ENCODE data around the gene CACNA2D3. TPM values are rescaled to one million over a fixed set of nuclear protein-coding genes. Genes with fewer than 3 reads are reported as not detected.

Gene CACNA2D3
- polyA plus RNA-seq, 3 donors = 8.3 to 21.5 (median 10.4) TPM

DNA sequence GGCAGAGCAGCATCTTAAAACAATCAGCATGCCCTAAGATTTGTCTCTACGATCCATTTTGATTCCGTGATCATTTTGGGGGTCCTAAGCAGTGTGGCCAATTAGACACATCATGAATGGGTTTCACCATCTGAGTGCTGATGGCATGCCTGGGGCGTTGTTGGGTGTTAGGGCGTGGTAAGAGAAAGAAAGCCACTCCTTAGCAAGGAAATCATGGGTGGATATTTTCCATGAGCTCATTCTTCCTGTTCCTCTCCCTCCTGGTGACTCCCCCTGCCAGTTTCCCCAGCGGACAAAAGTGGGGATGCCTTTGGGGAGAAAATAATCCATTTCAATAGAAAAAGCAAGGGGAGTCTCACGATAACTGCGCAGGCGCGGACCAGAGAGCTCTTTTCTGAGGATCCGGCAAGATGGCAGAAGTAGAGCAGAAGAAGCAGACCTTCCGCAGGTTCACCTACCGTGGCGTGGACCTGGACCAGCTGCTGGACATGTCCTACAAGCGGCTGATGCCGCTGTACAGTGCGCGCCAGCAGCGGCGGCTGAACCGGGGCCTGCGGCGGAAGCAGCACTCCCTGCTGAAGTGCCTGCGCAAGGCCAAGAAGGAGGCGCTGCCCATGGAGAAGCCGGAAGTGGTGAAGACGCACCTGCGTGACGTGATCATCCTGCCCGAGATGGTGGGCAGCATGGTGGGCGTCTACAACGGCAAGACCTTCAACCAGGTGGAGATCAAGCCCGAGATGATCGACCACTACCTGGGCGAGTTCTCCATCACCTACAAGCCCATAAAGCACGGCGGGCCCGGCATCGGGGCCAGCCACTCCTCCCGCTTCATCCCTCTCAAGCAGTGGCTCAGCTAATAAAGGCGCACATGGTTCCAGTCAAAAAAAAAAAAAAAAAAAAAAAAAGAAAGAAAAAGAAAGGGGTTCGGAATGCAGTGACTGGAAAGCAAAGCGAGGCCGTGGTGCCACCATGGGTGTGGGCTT is 503.7 kb downstream of the CACNA2D3 start:
- Histone ChIP-seq H3K4me3 (replicated peaks in 1 of 3; ENCODE audit: low read depth in 2 of 3, low read length in 3 of 3) (no peak overlapping the region), H3K79me2 (ENCODE audit: insufficient read depth, low read length) (no peaks in the 10 kb centered on the region), H3K27me3 (ENCODE audit: control insufficient read depth in 2 of 2, insufficient read depth in 2 of 2, low read length in 2 of 2) (no peaks in the 10 kb centered on the region), H3K9me3 (replicated peaks in 1 of 2; ENCODE audit: control insufficient read depth in 1 of 2, insufficient read depth in 1 of 2, low read length in 2 of 2) (peaks cover 14 to 26% of the 10 kb centered on the region in 2 donors), H3K27ac (ENCODE audit: low read depth in 1 of 2, low read length in 2 of 2) (no peak overlapping the region), H3K4me1 (ENCODE audit: control insufficient read depth in 1 of 2, insufficient read depth in 2 of 2, low read length in 2 of 2) (no peaks in the 10 kb centered on the region), H3K4me2 (replicated peaks; ENCODE audit: extremely low read depth, low read length, poor library complexity, severe bottlenecking) (no peak overlapping the region), H3K9ac (ENCODE audit: insufficient read depth, low read length, poor library complexity, severe bottlenecking) (no peak overlapping the region), H4K20me1 (ENCODE audit: insufficient read depth, low read length) (no peaks in the 10 kb centered on the region), H2AFZ (ENCODE audit: insufficient read depth, low read depth, low read length, poor library complexity, severe bottlenecking) (no peak overlapping the region), H3K36me3 (replicated peaks in 1 of 2; ENCODE audit: control insufficient read depth in 1 of 2, insufficient read depth in 2 of 2, low read length in 2 of 2) (no peaks in the 10 kb centered on the region)
- DNase-seq = no peak
- intact Hi-C loops (cut with micrococcal nuclease) = no loop called here
- WGBS (ENCODE audit: insufficient coverage) = 93% methylated on average over 30 of the region's 43 CpGs
- Mint-ChIP-seq H3K4me3 (no peak overlapping the region), H3K36me3 (no peaks in the 10 kb centered on the region), H3K27me3 (ENCODE audit: low read depth in 3 of 3) (peaks cover 0 to 3% (median 2%) of the 10 kb centered on the region in 3 donors), H3K27ac (no peak overlapping the region), H3K9me3 (peaks cover 10 to 48% (median 16%) of the 10 kb centered on the region in 7 donors), H3K4me1 (no peaks in the 10 kb centered on the region)
- no peak for TF ChIP-seq CTCF (IDR thresholded peaks at IDR 0.05)

DNA sequence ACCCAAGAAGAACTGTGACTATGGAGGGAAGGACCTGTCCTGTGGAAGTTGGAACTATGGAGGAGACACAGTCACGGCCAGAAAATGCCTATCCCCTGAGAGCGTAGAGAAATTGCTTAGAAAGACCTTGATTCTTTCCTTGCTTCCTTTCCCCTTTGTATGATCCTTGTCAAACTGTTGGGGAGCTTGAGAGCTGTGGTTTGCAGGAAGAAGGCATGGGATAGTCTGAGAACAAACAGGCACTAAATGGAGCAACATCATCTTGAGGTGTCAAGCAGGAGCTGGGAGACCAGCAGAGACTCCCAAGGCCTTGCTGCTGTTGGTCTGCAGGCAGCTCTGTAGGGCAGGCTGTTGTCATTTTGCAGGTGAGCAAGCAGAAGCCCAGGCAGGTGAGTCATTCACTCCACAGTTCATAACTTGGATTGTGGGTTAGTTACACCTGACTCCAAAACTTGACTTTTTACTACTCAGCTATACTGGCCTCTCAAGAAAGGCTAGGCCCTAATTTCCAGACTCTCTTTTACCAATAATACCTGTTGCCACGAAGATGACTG is 506.6 kb downstream of the CACNA2D3 start:
- H2AFZ ChIP-seq (ENCODE audit: insufficient read depth, low read depth, low read length, poor library complexity, severe bottlenecking) = no peak overlapping the region
- H3K4me3 ChIP-seq (replicated peaks in 1 of 3; ENCODE audit: low read depth in 2 of 3, low read length in 3 of 3) = no peak overlapping the region
- DNase-seq = no peak
- H3K27me3 ChIP-seq (ENCODE audit: control insufficient read depth in 2 of 2, insufficient read depth in 2 of 2, low read length in 2 of 2) = no peaks in the 10 kb centered on the region
- no peak overlapping the region for H3K4me2 ChIP-seq (replicated peaks; ENCODE audit: extremely low read depth, low read length, poor library complexity, severe bottlenecking)
- peaks cover 14 to 26% of the 10 kb centered on the region in 2 donors for H3K9me3 ChIP-seq (replicated peaks in 1 of 2; ENCODE audit: control insufficient read depth in 1 of 2, insufficient read depth in 1 of 2, low read length in 2 of 2)
- no peaks in the 10 kb centered on the region for H3K36me3 Mint-ChIP-seq
- no peaks in the 10 kb centered on the region for H4K20me1 ChIP-seq (ENCODE audit: insufficient read depth, low read length)
- no peaks in the 10 kb centered on the region for H3K4me1 Mint-ChIP-seq
- no peak for TF ChIP-seq CTCF (IDR thresholded peaks at IDR 0.05)
- no CpG with 5 or more reads among the region's 3 CpGs for WGBS (ENCODE audit: insufficient coverage)
- H3K79me2 ChIP-seq (ENCODE audit: insufficient read depth, low read length) = no peaks in the 10 kb centered on the region
- no peak overlapping the region for H3K27ac ChIP-seq (ENCODE audit: low read depth in 1 of 2, low read length in 2 of 2)
- no peak overlapping the region for H3K27ac Mint-ChIP-seq
- H3K4me3 Mint-ChIP-seq = no peak overlapping the region
- H3K9me3 Mint-ChIP-seq = peaks cover 10 to 40% (median 13%) of the 10 kb centered on the region in 7 donors
- H3K4me1 ChIP-seq (ENCODE audit: control insufficient read depth in 1 of 2, insufficient read depth in 2 of 2, low read length in 2 of 2) = no peaks in the 10 kb centered on the region
- H3K27me3 Mint-ChIP-seq (ENCODE audit: low read depth in 3 of 3) = peaks cover 0 to 3% (median 0%) of the 10 kb centered on the region in 3 donors
- no peak overlapping the region for H3K9ac ChIP-seq (ENCODE audit: insufficient read depth, low read length, poor library complexity, severe bottlenecking)
- no peaks in the 10 kb centered on the region for H3K36me3 ChIP-seq (replicated peaks in 1 of 2; ENCODE audit: control insufficient read depth in 1 of 2, insufficient read depth in 2 of 2, low read length in 2 of 2)
- intact Hi-C loops (cut with micrococcal nuclease) = no loop called here

Measured in CD14-positive monocyte (primary cell).